KG1 (cell line): Measurements from ENCODE around the gene TMEM187.
A peak's percentile ranks its signal among the peaks of the same experiment; 100 is the strongest.

Experiments used
- DNase-seq: peaks from one replicate; lab custom pipeline; 2025; lab: John Stamatoyannopoulos, UW

TMEM187 gene

GRCh38 chrX:154000051-154000450 lies 27.5 kb downstream of the TMEM187 start:
- DNase-seq: no peak

- DNase-seq: peak; percentile 19
These were observed 29.7 kb downstream of the TMEM187 start for GRCh38 chrX:154002215-154002719.

- no peak for DNase-seq
These were observed 31.8 kb downstream of the TMEM187 start for GRCh38 chrX:154004315-154004714.

GRCh38 chrX:154006947-154007346 lies 34.4 kb downstream of the TMEM187 start:
- no peak for DNase-seq

GRCh38 chrX:154008521-154008920 lies 36.0 kb downstream of the TMEM187 start:
- no peak for DNase-seq

GRCh38 chrX:154010330-154011087 lies 38.0 kb downstream of the TMEM187 start:
- DNase-seq: no peak

- no peak for DNase-seq
These were observed 39.1 kb downstream of the TMEM187 start for GRCh38 chrX:154011376-154012335.

- no peak for DNase-seq
These were observed 39.9 kb downstream of the TMEM187 start for GRCh38 chrX:154012336-154012991.

- no peak for DNase-seq
These were observed 40.5 kb downstream of the TMEM187 start for GRCh38 chrX:154013001-154013421.

GRCh38 chrX:154013614-154014360 lies 41.2 kb downstream of the TMEM187 start:
- DNase-seq: no peak

GRCh38 chrX:154014429-154015380 lies 42.2 kb downstream of the TMEM187 start:
- DNase-seq: no peak

GRCh38 chrX:154015581-154016264 lies 43.2 kb downstream of the TMEM187 start:
- DNase-seq: no peak

- DNase-seq: no peak
These were observed 44.0 kb downstream of the TMEM187 start for GRCh38 chrX:154016366-154017076.

GRCh38 chrX:154017766-154018517 lies 45.4 kb downstream of the TMEM187 start:
- no peak for DNase-seq

GRCh38 chrX:154018518-154019060 lies 46.0 kb downstream of the TMEM187 start:
- no peak for DNase-seq

GRCh38 chrX:154019061-154019621 lies 46.6 kb downstream of the TMEM187 start:
- no peak for DNase-seq
